ENCODE measurements around the gene TRIP12.
A peak's percentile ranks its signal among the peaks of the same experiment; 100 is the strongest.
"Not testable (repeated sequence)": the region's sequence is repeated elsewhere in the genome, so short reads cannot be mapped to it uniquely, and the experiment has no call there.

Gene TRIP12

GRCh38 chr2:229856413-229856812 is 65.4 kb downstream of the TRIP12 start:
- H3K36me3 ChIP-seq: peaks cover 68 to 94% (median 84%) of the 10 kb centered on the region in 11 experiments
- H3K27me3 ChIP-seq: no peaks in the 10 kb centered on the region
- peaks cover 25 to 100% (median 92%) of the 10 kb centered on the region in 11 experiments for H4K20me1 ChIP-seq
- no peak overlapping the region for H3K9ac ChIP-seq
- H3K4me1 ChIP-seq: peaks cover 0 to 40% (median 2%) of the 10 kb centered on the region in 10 experiments; a peak in 9 of 20 replicates
- peak overlapping the region in 3 of 11 experiments; percentile 4 to 17 (median 12); a peak in 2 of 22 replicates for H3K4me2 ChIP-seq
- H3K4me3 ChIP-seq: no peak overlapping the region
- H3K9me3 ChIP-seq (replicated peaks in 1 of 11): peaks cover 0 to 3% (median 0%) of the 10 kb centered on the region in 11 experiments; a peak in 1 of 22 replicates
- no peak overlapping the region for H3K27ac ChIP-seq
- no peak for TF ChIP-seq Cebpa-rat (IDR thresholded peaks at IDR 0.05)

DNA sequence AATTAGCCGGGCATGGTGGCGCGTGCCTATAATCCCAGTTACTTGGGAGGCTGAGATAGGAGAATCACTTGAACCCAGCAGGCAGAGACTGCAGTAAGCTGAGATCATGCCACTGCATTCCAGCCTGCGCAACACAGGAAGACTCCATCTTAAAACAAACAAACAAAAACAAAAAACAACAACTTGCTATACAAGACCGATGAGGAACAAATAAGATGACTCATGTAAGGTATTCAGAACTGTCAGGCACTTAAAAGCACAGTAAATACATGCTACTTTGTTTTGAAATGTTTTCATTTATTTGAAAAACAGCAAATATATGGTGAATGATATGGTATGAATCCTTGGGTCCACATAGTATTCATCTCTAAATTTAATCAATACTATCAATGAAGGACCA is 66.7 kb downstream of the TRIP12 start:
- peaks cover 79 to 100% (median 92%) of the 10 kb centered on the region in 11 experiments for H3K36me3 ChIP-seq
- no peak overlapping the region for H3K9ac ChIP-seq
- peaks cover 0 to 40% (median 2%) of the 10 kb centered on the region in 10 experiments; a peak in 9 of 20 replicates for H3K4me1 ChIP-seq
- TF ChIP-seq Cebpa-rat (IDR thresholded peaks at IDR 0.05): no peak
- H4K20me1 ChIP-seq: peaks cover 20 to 100% (median 92%) of the 10 kb centered on the region in 11 experiments; a peak in 21 of 22 replicates
- H3K4me2 ChIP-seq: no peak overlapping the region
- no peak overlapping the region for H3K27ac ChIP-seq
- H3K27me3 ChIP-seq: no peaks in the 10 kb centered on the region
- H3K9me3 ChIP-seq (replicated peaks in 1 of 11): peaks cover 0 to 7% (median 0%) of the 10 kb centered on the region in 11 experiments; a peak in 1 of 22 replicates
- H3K4me3 ChIP-seq: no peak overlapping the region

DNA sequence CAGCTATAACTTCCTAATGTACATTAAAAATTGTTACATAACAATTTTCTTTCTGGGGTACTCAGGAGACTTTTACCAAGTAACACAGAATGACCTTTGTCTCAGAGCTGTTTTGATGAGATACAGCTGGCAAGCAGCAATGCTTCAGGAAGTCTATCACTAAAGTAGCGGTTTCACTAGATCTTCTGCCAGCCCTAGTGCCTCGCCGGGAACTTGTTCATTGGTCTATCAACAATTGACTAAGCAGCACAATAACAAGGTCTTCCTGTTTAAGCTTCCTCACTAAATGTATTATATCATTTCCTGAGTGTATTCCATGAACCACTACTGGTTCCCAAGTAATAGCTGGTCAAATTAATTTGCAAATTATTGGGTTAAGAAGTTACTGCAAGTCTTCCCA is 69.2 kb downstream of the TRIP12 start:
- peaks cover 63 to 95% (median 84%) of the 10 kb centered on the region in 11 experiments for H3K36me3 ChIP-seq
- no peak overlapping the region for H3K9ac ChIP-seq
- peaks cover 0 to 61% (median 2%) of the 10 kb centered on the region in 10 experiments; a peak in 9 of 20 replicates for H3K4me1 ChIP-seq
- H3K4me3 ChIP-seq: no peak overlapping the region
- peaks cover 0 to 7% (median 0%) of the 10 kb centered on the region in 11 experiments; a peak in 1 of 22 replicates for H3K9me3 ChIP-seq (replicated peaks in 1 of 11)
- peaks cover 20 to 98% (median 85%) of the 10 kb centered on the region in 11 experiments for H4K20me1 ChIP-seq
- TF ChIP-seq Cebpa-rat (IDR thresholded peaks at IDR 0.05): no peak
- H3K27ac ChIP-seq: no peak overlapping the region
- H3K27me3 ChIP-seq: no peaks in the 10 kb centered on the region
- peak overlapping the region in 3 of 11 experiments; percentile 13 to 23 (median 16); a peak in 3 of 22 replicates for H3K4me2 ChIP-seq

DNA sequence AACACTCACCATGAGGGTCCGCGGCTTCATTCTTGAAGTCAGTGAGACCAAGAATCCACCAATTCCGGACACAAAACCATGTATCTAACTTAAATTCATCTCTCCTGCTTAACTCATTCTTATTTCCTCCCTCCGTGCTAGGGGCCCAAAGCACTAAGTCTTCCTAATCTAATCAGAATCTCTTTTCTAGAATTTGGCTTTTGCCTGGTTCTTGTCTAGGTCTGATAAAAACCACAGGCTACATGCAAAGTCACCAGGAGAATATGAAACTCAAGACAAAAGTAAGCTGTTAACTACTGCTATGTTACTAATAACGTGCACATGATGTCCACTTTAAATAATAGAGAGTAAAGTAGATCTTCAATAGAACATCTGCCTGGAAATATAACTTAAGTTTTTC is 69.9 kb downstream of the TRIP12 start:
- Histone ChIP-seq H4K20me1 (peaks cover 27 to 98% (median 85%) of the 10 kb centered on the region in 11 experiments), H3K36me3 (peaks cover 63 to 95% (median 84%) of the 10 kb centered on the region in 11 experiments), H3K4me2 (peak overlapping the region in 1 of 11 experiments; percentile 22; a peak in 1 of 22 replicates), H3K9me3 (replicated peaks in 1 of 11) (peaks cover 0 to 7% (median 0%) of the 10 kb centered on the region in 11 experiments; a peak in 1 of 22 replicates), H3K27ac (no peak overlapping the region), H3K4me1 (peaks cover 0 to 57% (median 2%) of the 10 kb centered on the region in 10 experiments; a peak in 9 of 20 replicates), H3K27me3 (no peaks in the 10 kb centered on the region), H3K4me3 (no peak overlapping the region), H3K9ac (no peak overlapping the region)
- no peak for TF ChIP-seq Cebpa-rat (IDR thresholded peaks at IDR 0.05)

DNA sequence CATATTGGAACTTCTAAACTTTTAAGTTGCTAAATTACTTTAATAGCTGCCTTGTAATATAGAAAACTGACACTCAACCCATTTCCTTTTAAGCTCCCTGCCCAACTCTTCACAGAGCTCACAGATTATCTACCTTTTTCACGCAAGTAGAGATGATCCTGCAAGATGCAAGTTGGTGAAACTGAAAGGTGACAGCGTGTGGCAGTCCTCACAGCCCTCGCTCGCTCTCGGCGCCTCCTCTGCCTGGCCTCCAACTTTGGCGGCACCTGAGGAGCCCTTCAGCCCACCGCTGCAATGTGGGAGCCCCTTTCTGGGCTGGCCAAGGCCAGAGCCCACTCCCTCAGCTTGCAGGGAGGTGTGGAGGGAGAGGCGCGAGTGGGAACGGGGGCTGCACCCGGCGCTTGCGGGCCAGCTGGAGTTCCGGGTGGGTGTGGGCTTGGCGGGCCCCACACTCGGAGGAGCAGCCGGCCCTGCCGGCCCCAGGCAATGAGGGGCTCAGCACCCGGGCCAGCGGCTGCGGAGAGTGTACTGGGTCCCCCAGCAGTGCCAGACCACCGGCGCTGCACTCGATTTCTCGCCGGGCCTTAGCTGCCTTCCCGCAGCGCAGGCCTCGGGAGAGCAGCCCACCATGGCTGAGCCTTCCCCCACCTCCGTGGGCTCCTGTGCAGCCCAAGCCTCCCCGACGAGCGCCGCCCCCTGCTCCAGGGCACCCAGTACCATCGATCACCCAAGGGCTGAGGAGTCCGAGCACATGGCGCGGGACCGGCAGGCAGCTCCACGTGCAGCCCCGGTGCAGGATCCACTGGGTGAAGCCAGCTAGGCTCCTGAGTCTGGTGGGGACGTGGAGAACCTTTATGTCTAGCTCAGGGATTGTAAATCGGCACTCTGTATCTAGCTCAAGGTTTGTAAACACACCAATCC is 71.2 kb downstream of the TRIP12 start:
- not testable (repeated sequence) for H3K9ac ChIP-seq; H3K4me3 ChIP-seq; H3K9me3 ChIP-seq (replicated peaks in 1 of 11); H3K27me3 ChIP-seq; H3K4me2 ChIP-seq; H3K27ac ChIP-seq
- Histone ChIP-seq H3K4me1 (peaks cover 0 to 45% (median 2%) of the 10 kb centered on the region in 10 experiments; a peak in 9 of 20 replicates), H4K20me1 (peaks cover 30 to 98% (median 85%) of the 10 kb centered on the region in 11 experiments), H3K36me3 (peaks cover 64 to 96% (median 84%) of the 10 kb centered on the region in 11 experiments)

DNA sequence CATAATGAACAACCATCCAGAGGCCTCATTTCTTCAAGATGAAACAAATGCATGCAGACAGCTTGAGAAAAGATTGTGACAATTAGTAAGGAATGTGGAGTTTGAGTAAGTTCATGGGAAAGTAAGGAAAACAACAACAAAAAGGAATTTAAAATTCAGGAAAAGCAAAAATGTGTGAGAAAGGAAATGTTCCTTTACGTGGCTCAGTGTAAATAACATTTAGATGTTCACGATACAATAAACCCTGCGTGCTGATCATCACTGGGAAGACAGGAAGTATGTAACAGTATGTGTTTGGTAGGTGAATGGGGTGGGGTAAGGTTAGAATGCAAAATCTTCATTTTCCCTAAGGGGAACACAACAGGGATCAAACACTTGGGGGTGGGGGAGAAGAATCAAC is 72.7 kb downstream of the TRIP12 start:
- H3K27me3 ChIP-seq: no peaks in the 10 kb centered on the region
- H3K36me3 ChIP-seq: peaks cover 60 to 96% (median 84%) of the 10 kb centered on the region in 11 experiments
- peaks cover 30 to 98% (median 86%) of the 10 kb centered on the region in 11 experiments for H4K20me1 ChIP-seq
- peak overlapping the region in 2 of 11 experiments; percentile 61 to 65; a peak in 3 of 22 replicates for H3K4me2 ChIP-seq
- no peak overlapping the region for H3K9ac ChIP-seq
- H3K27ac ChIP-seq: no peak overlapping the region
- no peak for TF ChIP-seq Cebpa-rat (IDR thresholded peaks at IDR 0.05)
- H3K9me3 ChIP-seq (replicated peaks in 1 of 11): peaks cover 0 to 7% (median 0%) of the 10 kb centered on the region in 11 experiments; a peak in 1 of 22 replicates
- peaks cover 0 to 41% (median 2%) of the 10 kb centered on the region in 10 experiments; a peak in 9 of 20 replicates for H3K4me1 ChIP-seq
- no peak overlapping the region for H3K4me3 ChIP-seq

- no peak overlapping the region for H3K27ac ChIP-seq
- no peak overlapping the region for H3K4me2 ChIP-seq
- H3K36me3 ChIP-seq: peaks cover 63 to 92% (median 84%) of the 10 kb centered on the region in 11 experiments
- H3K4me1 ChIP-seq: peaks cover 0 to 23% (median 0%) of the 10 kb centered on the region in 10 experiments; a peak in 7 of 20 replicates
- no peak overlapping the region for H3K9ac ChIP-seq
- H3K9me3 ChIP-seq (replicated peaks in 1 of 11): no peaks in the 10 kb centered on the region
- no peaks in the 10 kb centered on the region for H3K27me3 ChIP-seq
- TF ChIP-seq Cebpa-rat (IDR thresholded peaks at IDR 0.05): no peak
- H4K20me1 ChIP-seq: peaks cover 19 to 98% (median 68%) of the 10 kb centered on the region in 11 experiments; a peak in 21 of 22 replicates
- no peak overlapping the region for H3K4me3 ChIP-seq
Observed at GRCh38 chr2:229843613-229844012, 78.2 kb downstream of the TRIP12 start.

- no peak overlapping the region for H3K4me3 ChIP-seq
- H3K27ac ChIP-seq: no peak overlapping the region
- H3K9ac ChIP-seq: no peak overlapping the region
- peaks cover 68 to 95% (median 82%) of the 10 kb centered on the region in 11 experiments for H3K36me3 ChIP-seq
- H3K9me3 ChIP-seq (replicated peaks in 1 of 11): no peaks in the 10 kb centered on the region
- H4K20me1 ChIP-seq: peaks cover 24 to 99% (median 72%) of the 10 kb centered on the region in 11 experiments
- no peak overlapping the region for H3K4me2 ChIP-seq
- no peak for TF ChIP-seq Cebpa-rat (IDR thresholded peaks at IDR 0.05)
- H3K27me3 ChIP-seq: no peaks in the 10 kb centered on the region
- H3K4me1 ChIP-seq: peaks cover 5 to 35% (median 23%) of the 10 kb centered on the region in 10 experiments
Observed at GRCh38 chr2:229838729-229839128, 83.1 kb downstream of the TRIP12 start.

- H3K4me2 ChIP-seq: peak overlapping the region in 9 of 11 experiments; percentile 6 to 57 (median 30); a peak in 10 of 22 replicates
- H3K4me3 ChIP-seq: no peak overlapping the region
- no peak for TF ChIP-seq Cebpa-rat (IDR thresholded peaks at IDR 0.05)
- peaks cover 69 to 99% (median 89%) of the 10 kb centered on the region in 11 experiments for H3K36me3 ChIP-seq
- H3K9ac ChIP-seq: no peak overlapping the region
- no peaks in the 10 kb centered on the region for H3K27me3 ChIP-seq
- no peak overlapping the region for H3K27ac ChIP-seq
- no peaks in the 10 kb centered on the region for H3K9me3 ChIP-seq (replicated peaks in 1 of 11)
- H3K4me1 ChIP-seq: peaks cover 5 to 36% (median 24%) of the 10 kb centered on the region in 10 experiments
- peaks cover 18 to 100% (median 81%) of the 10 kb centered on the region in 11 experiments for H4K20me1 ChIP-seq
Observed at GRCh38 chr2:229836847-229837246, 85.0 kb downstream of the TRIP12 start.
